Right ventricle myocardium superior (tissue), 1 donor: ENCODE results near the gene PNN. TPM values are rescaled to one million over a fixed set of nuclear protein-coding genes. Genes with fewer than 3 reads are reported as not detected.
A peak's percentile ranks its signal among the peaks of the same experiment; 100 is the strongest.
"Not testable (repeated sequence)": the region's sequence is repeated elsewhere in the genome, so short reads cannot be mapped to it uniquely, and the experiment has no call there.

Experiments
- ATAC-seq: fragments of 200-7000 bp; cut with Tn5 transposase; one replicate; pipeline ENCODE4 v1.9.1; 2020; ENCODE audit warnings: mild to moderate bottlenecking; ENCODE audit not compliant: poor library complexity
- DNase-seq: peaks from one replicate; pipeline ENCODE4 v3.0.0-alpha.2; 2020
- intact Hi-C: fragments of 100-400 bp; cut with DNase I; formaldehyde crosslinking; loops from one replicate; pipeline ENCODE4 v1.11.2; 2022
- total RNA-seq: library from RNA; stranded (reverse); fragmentation: NEBNext Ultra II Directional; extraction: Animal tissue kit (Norgen Biotek cat#: 25700); gene quantifications from one replicate; pipeline ENCODE4 v1.2.1, GENCODE V29; 2021
- donor health status: DM: no; HTN: yes; CAD: no; lungs with severe emphysema.

PNN gene
- total RNA-seq, 1 donor from 2014 or later = 20.5 TPM

DNA sequence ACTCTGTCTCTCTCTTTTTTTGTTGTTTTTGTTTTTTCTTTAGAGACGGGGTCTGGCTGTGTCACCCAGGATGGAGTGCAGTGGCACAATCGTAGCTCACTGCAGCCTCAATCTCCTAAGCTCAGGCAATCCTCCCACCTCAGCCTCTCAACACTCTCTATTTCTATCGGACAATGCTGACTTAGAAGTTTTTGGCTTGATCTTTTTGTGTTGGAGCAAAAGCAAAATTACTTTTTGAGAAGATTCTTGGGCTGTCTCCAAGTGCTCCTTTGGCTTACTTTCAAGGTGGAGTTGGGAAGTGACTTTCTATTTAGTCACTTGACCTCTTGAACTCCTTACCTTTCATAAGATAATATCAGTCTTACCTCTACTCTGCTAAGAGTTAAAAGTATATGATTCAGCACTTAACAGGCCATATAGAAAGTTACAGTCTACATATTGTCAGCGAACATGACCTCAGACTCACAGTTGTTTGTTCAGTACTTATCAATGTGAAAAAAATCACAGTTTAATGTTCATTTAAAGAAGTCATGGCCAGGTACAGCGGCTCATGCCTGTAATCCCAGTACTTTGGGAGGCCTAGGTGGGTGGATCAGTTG lies 43.2 kb downstream of the PNN start:
- DNase-seq = no peak
- ATAC-seq = no peak
- intact Hi-C loops = no loop called here

DNA sequence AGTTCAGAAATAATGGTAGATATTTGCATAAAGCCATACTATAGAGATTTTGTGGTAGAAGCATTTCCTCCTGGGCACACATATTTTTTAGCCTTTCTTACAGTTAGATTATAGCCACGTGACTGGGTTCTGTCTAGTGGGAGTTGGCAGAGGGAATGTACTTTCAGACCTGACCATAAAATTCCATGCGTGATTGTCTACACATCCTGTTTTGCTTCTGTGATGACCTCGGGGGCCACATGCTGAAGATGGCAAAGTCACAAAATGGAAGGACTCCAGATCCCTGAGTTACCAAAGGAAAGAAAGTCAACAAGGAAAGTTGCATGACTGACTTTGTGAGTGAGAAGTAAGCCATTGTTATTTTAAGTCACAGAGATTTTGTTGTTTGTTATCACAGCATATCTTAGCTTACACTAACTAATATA lies 44.0 kb downstream of the PNN start:
- no peak for ATAC-seq
- intact Hi-C loops = no loop called here
- DNase-seq = no peak

DNA sequence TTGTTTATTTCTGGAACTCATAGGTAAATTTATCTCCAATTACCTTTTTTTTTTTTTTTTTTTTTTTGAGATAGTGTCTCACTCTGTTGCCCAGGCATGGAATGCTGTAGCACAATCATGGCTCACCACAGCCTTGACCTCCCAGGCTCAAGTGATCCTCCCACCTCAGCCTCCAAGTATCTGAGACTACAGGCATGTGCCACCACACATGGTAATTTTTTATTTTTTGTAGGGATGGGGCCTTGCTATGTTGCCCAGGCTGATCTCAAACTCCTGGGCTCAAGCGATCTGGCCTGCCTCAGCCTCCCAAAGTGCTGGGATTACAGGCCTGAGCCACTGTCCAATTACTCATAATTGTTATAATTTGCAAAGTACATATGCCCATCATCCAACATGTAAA lies 45.4 kb downstream of the PNN start:
- DNase-seq, ATAC-seq, intact Hi-C loops: not testable (repeated sequence)

GRCh38 chr14:39228044-39228443 lies 53.0 kb downstream of the PNN start:
- DNase-seq = no peak
- intact Hi-C loops = no loop called here
- no peak for ATAC-seq

DNA sequence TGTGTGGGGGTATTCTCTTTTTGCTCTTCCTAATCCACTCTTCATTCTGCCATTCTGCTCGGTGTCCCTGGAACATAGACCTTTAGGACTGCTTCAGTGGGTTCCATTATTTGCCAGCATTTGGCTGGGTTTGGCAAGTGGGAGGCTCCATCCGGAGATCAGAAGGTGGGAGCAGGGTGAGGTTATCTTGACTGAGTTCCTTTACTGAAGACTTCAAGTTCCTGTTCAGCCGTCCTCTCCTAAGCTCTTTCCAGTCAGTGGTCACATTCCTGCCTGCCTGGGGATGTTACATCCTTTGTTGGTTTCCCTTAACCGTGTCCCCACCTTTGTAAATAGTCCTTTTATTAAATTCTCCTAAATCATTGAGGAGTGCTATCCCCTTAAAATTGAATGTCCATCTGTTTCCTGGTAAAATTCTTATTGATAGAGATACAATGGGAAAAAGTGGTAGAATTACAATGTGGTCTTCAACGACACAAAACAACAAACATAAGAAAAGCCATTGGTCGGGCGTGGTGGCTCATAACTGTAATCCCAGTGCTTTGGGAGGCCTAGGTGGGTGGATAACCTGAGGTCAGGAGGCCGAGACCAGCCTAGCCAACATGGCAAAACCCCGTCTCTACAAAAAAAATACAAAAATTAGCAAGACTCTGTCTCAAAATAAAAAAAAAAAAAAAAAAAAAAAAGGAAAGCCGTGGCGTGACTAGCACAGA lies 53.6 kb downstream of the PNN start:
- intact Hi-C loops = no loop called here
- ATAC-seq (no peak), DNase-seq (no peak)

- intact Hi-C loops = no loop called here
- DNase-seq (no peak), ATAC-seq (no peak)
Measured at GRCh38 chr14:39229222-39229543, 54.1 kb downstream of the PNN start.

- DNase-seq (no peak), ATAC-seq (no peak)
- intact Hi-C loops = no loop called here
Measured at GRCh38 chr14:39229601-39230110, 54.6 kb downstream of the PNN start.

DNA sequence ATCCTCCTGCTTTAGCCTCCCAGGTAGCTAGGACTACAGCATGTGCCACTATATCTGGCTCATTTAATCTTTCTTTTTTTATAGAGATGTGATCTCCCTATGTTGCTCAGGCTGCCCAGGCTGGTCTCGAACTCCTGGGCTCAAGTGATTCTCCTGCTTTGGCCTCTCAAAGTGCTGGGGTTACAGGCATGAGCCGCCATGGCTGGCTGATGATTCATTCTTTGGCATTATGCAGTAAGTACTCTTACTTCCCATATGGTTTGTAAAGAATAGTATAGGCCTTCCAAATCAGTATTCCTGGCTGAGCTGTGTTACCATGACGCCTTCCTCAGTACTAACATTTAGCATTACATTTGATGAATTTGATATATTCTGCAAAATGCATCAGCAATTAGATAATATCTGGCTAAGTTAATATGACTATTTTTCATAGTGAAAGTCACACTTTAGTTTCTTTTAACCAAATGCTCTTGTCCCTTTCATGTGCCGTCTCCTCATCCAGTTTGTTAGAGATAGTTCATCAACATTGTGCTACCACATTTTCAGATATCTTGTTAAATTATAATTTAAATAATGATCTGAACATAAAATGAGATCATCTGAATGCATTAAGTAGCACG lies 55.5 kb downstream of the PNN start:
- intact Hi-C loops = no loop called here
- no peak for DNase-seq
- no peak for ATAC-seq

DNA sequence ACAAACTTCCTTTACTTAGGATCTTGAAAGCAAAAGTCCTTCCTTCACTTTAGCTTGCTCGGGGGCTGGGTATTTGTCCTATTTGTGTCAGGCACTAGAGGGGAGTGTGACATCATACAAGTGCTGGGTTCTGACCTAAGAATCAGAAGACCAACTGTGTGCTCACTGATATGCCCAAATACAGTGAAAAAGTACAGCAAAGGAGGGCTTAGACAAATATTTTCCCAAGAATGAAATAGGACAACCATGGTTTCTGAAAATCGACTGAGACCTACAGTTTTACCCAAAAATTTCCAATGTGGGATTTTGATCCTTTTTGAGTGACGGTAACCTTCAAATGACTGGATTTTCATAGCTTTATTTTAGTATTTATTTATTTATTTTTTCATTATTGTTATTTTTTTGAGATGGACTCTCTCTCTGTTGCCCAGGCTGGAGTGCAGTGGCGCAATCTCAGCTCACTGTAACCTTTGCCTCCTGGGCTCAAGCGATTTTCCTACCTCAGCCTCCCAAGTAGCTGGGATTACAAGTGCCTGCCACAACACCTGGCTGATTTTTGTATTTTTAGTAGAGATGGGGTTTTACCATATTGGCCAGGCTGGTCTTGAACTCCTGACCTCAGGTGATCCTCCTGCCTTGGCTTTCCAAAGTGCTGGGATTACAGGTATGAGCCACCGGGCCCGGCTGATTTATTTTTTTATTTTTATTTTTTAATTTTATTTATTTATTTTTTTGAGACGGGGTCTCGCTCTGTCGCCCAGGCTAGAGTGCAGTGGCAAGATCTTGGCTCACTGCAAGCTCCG lies 56.9 kb downstream of the PNN start:
- DNase-seq, intact Hi-C loops: not testable (repeated sequence)
- ATAC-seq = peak; percentile 65

Other genes with a start within 250 kb of the PNN start
- 79.7 TPM for gene SEC23A, start 72.0 kb upstream of the PNN start, total RNA-seq
- gene GEMIN2, start 60.9 kb upstream of the PNN start, total RNA-seq = 5.1 TPM
- gene TRAPPC6B, start 4.9 kb upstream of the PNN start, total RNA-seq = 21.9 TPM
- gene MIA2, start 58.7 kb downstream of the PNN start, total RNA-seq = 28.6 TPM